GM03348 (cell line): ENCODE data around the gene ERC1.
"Not testable (repeated sequence)": the region's sequence is repeated elsewhere in the genome, so short reads cannot be mapped to it uniquely, and the experiment has no call there.

ENCODE experiments used
- DNase-seq: peaks from one replicate; pipeline ENCODE4 v3.0.0; 2012; ENCODE audit warnings: low spot score

ERC1 gene

DNA sequence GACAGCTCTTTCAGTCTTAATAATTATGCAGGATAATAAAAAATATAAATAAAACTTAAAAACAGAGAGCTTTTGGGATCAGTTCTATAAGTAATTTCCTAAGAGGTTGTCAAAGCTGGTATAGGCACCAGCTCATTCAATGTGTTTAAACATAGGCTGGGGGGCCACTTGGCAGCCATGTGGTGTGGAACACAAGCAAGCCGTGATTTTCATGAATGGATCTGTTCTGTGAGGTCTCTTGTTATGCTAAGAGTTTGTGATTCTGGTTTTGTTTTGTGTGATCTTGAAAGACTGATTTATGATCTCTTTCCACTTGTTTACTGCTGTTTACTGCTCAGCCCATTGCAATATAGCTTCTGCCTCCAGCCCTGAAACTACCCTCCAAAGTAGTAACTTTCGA is 362.4 kb downstream of the ERC1 start:
- DNase-seq: no peak

DNA sequence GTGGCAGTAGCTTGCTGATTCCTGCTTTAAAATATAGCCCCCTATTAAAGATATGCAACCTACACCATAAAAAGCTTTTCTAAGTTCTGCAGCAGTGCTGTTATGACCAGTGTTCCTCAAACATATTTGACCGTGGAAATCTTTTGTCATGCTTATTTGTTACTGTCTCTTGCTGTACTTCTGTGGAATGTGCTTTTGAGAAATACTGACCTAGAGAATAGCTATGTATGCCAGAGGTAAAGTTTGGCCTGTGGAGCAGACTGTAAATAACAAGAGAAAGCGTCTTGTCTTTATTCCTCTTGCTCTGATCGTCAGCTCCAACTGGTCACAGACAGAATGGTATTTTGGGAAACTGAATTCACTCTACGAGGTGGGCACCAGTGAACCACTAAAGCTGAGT is 364.4 kb downstream of the ERC1 start:
- no peak for DNase-seq

DNA sequence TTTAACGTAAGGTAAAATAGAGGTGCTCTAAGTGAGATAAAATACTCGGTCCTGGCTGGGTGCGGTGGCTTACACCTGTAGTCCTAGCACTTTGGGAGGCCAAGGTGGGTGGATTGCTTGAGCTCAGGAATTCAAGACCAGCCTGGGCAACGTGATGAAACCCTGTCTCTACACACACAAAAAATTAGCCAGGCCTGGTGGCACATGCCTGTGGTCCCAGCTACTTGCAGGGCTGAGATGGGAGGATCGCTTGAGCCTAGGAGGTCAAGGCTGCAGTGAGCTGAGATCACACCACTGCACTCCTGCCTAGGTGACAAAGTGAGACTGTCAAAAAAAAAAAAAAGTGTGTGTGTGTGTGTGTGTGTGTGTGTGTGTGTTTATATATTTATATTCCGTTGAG is 364.8 kb downstream of the ERC1 start:
- not testable (repeated sequence) for DNase-seq

DNA sequence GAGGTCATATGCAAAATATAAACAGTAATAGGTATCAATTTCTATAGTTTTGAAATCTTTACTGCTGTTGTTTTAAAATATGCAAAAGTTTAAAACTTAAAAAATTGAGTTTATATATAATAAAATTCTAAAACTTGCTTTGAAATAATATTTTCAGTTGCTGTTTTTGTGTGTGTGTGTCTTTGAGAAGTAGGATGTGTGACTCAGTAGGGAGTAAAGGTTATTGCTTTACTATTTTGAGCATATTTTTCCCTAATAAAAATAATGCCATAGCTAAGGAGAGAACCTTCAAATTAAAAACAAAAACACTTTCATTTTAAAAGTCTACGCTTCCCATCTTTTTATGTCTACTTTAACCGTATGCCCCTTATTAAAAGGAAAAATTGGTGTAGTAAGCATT is 365.3 kb downstream of the ERC1 start:
- no peak for DNase-seq

DNA sequence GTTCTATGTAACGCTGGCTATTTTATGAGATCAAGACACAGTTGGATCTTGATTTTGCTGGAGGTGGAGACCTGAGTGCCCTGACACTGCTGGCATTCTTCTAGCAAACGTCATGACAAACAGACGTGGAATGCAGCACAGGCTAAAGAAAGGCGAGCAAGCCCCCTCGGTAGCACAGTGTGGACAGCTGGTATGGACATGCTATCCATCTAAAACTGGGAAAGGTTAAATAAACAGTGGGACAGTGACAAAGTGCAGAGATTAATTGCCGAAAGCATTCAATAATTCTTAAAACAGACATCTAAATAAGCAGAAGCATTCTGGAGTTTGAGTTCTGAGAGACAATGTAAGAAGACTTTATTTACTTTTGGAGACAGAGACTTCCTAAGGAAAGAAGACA is 366.1 kb downstream of the ERC1 start:
- DNase-seq: no peak

DNA sequence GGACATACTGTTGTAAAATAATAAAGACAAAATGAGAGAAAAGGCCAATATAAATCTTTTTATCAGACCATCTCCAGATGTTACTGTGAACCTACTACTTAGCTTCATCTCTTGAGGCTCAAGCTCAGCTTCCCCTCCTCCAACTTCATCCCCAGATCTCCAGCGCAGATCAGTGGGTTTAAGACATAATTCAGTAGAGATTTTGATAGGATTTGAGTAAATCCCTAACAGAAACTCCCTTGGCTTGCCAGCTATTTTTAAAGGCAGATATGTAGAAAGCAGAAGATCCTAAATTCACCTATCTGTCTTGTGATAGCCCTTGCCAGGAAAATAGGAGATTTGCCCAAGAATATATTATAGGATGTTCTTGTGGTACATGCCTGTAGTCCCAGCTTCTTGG is 366.7 kb downstream of the ERC1 start:
- no peak for DNase-seq

DNA sequence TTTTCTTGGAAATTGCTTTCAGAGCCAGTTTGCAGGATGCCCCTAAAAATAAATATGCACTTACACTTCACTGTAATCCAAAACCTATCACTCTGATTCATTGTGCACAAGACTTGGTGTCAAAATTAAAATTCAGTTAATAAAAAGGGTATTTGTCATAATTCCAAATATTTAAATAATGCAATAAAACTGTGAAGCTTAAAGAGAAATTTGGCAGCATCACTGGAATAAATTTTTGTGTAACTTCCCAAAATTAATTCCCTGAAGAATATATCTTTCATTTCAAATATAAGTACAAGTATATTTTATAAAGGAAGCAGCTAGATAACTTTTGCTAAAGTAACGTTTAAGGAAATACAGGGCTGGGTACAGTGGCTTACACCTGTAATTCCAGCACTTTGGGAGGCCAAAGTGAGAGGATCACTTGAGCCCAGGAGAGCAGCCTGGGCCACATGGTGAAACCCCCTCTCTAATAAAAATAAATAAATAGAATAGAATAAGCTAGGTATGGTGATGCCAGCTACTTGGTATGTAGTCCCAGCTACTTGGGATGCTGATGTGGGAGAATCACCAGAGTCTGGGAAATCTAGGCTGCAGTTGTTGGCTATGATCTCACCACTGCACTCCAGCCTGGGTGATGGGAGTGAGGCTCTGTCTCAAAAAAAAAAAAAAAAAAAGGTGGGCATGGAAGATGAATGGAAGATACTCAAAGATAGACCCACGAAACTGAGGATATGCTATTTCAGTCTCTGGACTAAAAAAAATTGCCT is 369.6 kb downstream of the ERC1 start:
- DNase-seq: peak; percentile 41

DNA sequence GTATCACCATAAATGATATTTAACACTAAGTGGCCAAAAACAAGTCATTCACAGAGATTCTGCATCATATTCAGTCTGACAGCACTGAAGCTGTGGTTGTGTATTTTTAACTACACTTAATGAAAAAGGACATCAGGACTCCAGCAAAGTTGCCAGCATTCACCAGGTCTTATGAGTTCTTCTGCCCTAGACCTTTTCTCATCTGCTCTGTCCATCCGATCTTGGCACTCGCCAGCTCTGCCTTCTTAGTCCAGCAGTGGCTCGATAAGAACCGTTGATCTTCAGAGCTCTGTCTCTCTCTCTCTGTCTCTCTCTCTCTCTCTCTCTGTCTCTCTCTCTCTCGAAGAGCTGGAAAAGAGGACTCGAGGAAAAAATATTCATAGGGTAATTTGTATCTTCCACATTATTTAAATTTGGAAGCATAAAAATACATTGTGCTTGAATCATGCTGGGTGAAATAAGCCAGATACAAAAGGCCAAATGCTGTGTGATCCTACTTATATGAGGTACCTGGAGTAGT is 371.2 kb downstream of the ERC1 start:
- DNase-seq: no peak

DNA sequence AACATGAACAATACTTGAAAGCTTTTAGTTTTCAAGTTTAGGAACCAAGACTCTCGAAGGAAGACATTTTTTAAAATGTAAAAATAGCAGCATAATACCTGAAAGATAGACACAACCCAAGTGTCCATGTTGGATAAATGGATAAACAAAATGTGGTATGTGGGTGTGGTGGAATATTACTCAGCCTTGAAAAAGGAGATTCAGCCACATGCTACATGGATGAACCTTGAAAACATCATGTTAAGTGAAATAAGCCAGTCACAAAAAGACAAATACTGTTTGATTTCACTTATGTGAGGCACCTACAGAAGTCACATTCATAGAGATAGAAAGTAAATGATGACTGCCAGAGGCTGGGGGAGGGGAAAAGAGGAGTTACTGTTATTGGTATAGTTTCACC is 374.7 kb downstream of the ERC1 start:
- DNase-seq: no peak

DNA sequence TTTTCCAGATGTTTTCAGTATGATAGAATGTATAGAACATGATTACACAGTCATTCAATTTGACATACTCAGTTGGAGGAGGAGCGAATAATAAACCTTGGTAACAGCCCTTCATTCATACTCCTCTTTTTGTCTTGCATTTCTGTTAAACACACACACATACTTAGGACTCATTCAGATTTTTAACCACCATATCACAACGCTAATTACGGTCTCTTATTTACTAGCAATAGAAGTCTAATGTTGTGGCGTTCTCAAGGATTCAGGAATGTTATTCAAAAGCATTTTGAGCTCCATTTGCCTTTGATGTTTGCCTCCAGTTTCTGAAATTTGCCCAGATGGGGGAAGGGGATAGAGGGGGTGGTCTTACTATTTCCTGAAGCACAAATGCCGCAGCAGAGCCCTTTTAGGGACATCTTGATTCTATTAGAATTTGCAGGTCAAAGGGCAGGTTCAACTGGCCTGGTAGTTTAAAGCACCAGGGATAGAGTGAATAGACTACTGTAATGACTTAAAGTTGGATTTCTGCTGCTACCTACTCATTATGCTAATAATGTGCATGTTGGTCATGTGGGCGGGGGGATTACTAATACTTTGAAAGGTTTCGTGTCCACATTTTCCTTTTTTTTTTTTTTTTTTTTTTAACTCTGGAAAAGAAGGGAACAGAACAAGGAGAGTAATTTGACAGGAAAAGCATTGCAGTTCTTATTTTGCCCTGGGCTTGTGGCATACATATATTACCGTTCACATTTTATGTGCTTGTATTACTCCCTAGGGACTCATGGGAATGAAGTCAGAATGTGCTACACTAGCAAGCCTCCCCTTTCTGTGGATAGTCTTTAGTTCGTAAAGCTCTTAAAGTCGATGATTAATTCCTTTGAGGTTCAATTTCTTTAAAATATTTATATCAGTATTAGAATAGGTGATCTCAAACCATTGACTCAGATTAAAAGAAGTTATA is 376.6 kb downstream of the ERC1 start:
- no peak for DNase-seq

DNA sequence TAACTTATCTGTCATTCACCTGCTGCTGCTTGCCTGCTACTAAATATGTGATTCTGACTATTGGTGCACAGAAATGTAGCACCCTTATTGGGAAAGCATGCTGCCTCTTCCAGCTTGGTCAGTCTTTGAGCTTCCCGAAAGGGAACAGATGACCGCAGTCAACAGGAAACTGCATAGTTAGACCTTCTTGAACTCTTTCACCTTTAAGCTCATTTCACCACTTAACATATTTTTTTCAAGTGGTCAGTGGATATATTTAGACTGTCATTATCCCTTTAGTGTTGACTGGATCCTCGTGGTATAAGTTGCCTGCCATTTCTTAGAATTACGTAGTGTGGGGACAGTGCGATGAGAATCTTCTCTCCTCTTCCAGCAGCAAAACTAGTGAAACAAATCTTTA is 378.4 kb downstream of the ERC1 start:
- DNase-seq: no peak

DNA sequence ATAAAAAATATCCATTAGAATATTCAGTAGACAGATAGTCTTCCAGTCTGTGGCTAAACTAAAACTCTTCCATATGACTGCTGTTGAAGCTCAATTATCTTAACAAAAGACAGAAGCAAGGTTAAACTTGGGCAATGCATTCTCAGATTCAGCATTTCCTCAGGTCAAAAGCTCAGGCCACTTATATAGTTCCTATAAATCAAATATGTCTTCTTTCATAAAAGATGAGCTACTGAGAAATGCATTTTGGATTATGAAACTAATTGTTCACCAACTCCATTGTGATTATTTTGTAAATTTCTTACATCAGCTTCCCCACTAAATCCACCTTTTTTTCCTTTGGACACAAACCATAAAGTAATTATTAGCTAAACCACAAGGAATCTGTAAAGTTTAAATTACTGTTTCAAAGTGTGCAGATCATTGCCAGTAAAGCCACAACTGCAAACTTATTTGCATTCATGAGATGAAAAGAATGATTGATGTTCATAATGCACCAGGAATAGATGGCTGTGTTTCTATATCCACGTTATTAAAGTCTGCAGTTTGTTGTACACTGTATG is 379.0 kb downstream of the ERC1 start:
- DNase-seq: no peak

DNA sequence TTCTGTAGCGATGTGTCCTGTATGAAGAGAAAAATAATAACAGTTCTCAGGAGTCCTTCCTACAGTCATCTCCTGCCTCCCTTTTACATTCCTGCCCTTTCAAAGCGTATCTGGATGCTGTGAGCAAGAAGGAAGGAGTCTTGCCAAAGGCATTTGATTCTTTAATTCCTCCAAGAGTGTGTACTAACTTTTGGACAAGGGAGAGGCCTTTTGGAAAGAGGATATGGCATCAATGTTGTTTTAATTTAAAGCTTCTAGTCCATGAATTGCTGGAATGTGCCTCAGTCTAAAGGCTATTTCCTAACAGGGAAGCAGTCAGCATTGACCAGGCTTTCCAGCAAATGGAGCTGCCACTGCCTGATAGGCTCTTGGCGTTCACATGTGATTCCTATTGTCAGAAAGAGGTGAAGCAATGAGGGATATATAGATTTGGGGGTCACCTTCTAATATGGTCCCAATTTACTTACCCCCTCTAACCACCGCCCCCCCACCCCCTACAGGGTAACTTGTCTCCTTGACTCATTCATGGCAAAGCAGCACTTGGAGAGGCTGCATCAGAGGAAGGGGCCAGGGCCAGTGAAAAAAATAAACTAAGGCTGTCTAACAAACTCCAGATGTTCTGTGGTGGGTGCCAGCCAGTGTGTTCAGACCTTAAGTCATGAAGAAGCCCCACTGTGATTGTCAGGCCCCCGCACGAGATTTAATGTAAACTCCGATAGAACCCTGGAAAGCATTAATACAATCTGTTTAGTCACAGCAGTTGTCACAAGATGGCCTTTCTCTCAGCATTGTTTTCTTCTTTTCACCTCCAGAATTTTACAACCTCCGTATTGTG is 383.1 kb downstream of the ERC1 start:
- peak; percentile 82 for DNase-seq

DNA sequence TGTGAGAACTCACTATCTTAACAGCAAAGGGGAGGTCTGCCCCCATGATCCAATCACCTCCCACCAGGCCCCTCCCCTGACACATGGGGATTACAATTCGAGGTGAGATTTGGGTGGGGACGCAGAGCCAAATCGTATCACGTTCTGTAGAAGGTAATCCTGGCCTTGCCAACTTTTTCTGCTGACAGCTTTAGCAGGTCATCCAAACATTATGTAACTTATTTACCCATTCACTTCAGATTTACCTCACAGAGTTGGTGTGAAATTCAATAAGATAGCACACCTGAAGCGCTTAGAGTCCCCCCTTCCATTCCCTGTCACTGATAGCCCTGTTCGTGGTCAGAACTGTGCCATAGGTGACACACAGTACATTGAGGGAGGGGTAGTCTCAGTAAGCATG is 384.3 kb downstream of the ERC1 start:
- no peak for DNase-seq

DNA sequence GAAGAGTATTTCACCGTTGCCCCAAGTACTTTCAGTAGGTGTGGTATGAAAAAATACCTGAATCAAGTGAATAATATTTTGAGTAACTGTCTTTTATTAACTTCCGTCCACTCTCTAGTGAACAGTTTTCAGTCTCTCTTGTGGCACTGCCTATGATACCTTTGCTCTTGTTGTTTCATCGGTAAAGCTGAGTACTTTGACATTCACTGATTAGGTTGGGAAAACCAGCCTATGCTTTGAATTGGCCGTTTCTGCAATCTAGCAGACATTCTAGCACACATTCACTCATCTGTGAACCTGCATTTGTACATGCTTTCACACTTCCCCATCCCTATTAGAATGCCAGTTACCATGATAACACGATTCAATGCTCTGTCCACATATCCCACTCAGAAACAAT is 386.1 kb downstream of the ERC1 start:
- no peak for DNase-seq

DNA sequence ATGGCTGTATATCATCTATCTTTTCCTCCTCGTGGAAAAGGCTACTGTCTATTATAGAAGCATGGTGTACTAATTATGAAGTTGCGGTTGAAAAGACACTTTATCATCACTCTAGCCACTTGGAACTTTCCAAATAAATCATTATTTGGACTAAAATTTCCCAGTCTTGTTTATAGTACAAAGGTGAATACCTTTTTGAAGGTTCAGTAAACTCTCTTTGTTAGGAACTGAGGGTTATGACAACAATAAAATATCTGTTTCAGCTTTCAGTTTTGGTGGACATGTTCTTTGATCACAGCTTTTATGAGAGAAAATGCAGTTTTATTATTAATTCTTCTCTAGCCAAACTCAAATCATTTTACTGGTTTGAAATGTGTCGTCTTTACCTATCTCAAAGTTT is 386.7 kb downstream of the ERC1 start:
- DNase-seq: no peak

DNA sequence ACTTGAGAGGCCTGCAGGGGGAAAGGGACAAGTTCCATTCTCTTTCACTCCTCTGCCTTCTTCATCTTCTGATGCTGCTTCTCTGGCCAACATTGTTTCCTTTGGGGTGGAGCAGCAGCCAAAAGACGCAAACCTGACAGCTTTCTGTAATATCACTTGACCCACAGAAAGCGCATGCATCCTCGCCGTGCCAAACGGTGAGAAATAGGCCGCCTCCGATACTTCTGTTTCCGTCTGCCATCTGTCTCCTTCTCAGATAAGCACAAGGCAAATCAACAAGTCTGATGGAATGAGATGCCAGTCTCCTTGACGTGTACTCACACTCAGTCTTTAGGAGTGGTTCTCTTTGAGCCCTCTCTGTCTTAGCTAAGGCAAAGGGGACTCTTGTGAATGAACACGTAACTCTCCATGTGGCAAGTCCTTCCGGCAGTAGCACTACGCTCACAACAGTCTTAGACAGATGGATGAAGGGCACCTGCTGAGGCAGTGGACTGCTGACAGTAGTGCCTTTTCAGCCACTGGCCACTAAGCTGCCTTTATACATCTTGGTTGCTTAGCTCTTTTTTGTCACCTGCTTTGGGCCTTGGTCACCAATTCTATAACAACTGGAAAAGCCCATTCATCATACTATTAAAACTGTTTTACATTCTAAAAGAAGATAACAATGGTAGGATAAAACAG is 389.3 kb downstream of the ERC1 start:
- no peak for DNase-seq

DNA sequence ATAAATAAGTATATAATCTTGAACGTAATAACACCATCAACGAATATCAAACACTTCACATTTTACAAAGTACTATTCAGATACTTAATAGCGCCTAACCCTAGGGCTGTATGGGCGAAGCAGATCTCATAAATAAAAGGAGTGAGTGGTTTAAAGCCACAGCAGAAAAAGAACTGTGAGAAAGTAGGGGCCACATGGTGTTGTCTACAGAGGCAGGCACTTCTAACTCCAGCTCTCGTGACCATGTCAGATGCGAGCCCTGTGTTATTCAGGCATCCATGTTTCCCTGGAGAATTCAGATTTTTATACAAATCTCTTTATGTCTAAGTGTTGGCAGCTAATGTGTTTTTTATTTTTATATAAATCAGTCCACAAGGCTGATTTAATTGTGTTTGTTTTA is 391.1 kb downstream of the ERC1 start:
- DNase-seq: no peak

DNA sequence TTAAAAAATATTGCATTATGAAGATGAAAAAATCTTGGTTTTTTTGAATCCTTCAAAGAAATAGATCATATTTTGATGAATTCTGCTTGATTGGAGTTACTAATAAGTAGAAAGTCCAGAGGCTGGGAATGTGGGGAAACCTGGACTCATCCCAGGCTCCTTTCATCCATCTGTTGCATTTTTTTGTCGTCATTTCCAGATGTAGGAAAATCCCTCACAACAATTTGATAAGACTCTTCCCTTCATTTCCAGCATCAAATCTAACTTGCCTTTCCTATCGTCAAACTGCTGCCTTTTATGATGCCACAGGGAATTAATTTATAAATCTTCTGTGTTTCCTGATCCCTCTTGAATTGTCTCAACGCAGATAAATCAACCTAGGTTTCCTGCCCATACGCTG is 391.8 kb downstream of the ERC1 start:
- DNase-seq: no peak

DNA sequence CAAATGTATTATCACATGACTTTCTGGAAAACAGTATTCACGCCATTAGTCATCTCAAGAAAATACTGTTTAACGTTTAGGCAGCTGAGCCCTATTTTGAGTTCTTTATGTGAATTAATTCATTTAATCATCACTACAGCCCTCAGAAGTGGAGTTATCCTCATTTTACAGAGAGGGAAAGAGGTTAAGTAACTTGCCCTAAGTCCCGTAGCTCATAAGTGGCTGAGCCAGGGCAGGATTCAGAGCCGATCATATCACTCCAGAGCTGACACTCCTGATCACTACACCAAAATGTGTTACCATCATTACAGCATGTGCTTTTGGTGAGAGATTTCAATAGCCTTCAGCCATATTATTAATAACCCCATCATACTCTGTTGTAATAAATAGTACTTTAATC is 392.7 kb downstream of the ERC1 start:
- no peak for DNase-seq

DNA sequence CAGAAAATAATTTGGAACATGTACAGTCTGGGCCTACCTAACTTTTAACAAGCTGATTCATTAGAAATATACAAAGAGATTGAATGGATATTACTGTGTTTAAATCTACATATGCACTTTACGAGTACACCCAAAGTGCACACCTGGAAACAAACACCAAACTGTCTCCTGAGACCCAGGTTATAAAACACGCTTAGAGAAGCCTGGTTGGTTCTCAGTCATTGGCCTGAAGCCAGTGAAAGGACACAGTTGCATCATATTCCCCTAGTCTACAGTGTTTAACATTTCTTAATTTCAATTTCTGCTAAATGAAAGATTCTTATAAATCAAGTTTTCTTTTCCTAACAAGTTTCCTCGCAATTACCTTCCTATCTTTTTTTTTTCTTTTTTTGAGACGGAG is 393.9 kb downstream of the ERC1 start:
- DNase-seq: no peak
